WERI-Rb-1 (cell line): Measurements from ENCODE around the gene WDR31.
A peak's percentile ranks its signal among the peaks of the same experiment; 100 is the strongest.
"Not testable (repeated sequence)": the region's sequence is repeated elsewhere in the genome, so short reads cannot be mapped to it uniquely, and the experiment has no call there.

Source experiments
- DNase-seq: peaks from one replicate; pipeline ENCODE4 v3.0.0-alpha.2; 2020
- H3K27ac ChIP-seq: fragments of 250-450 bp; sonication (Bioruptor Pico); 2 replicates; pipeline ENCODE4 v1.5.1; 2020; ENCODE audit warnings: mild to moderate bottlenecking, moderate library complexity
- H3K27me3 ChIP-seq: fragments of 250-450 bp; sonication (Bioruptor Pico); 2 replicates; pipeline ENCODE4 v1.5.1; 2021; ENCODE audit warnings: mild to moderate bottlenecking, low read depth, moderate library complexity; ENCODE audit not compliant: insufficient read depth, severe bottlenecking
- H3K36me3 ChIP-seq: fragments of 250-450 bp; sonication (Bioruptor Pico); 2 replicates; pipeline ENCODE4 v1.5.1; 2020; ENCODE audit warnings: mild to moderate bottlenecking, moderate library complexity
- H3K4me3 ChIP-seq: 2 replicates; pipeline ENCODE4 v1.5.1; 2011; ENCODE audit warnings: low read depth, mild to moderate bottlenecking, control low read depth, low read length
- H3K9me3 ChIP-seq: fragments of 250-450 bp; sonication (Bioruptor Pico); 2 replicates; pipeline ENCODE4 v1.5.1; 2021; ENCODE audit warnings: mild to moderate bottlenecking, moderate library complexity; ENCODE audit not compliant: severe bottlenecking
- CTCF ChIP-seq: IDR thresholded peaks from 2 replicates; pipeline ENCODE4 v1.5.1; 2011; ENCODE audit warnings: low read depth, mild to moderate bottlenecking, control low read depth, inconsistent platforms, low read length

The WDR31 gene

GRCh38 chr9:113301548-113301947, 38.5 kb downstream of the WDR31 start:
- no peaks in the 10 kb centered on the region for H3K27me3 ChIP-seq
- H3K4me3 ChIP-seq: no peak overlapping the region
- TF ChIP-seq CTCF: no peak
- no peak overlapping the region for H3K27ac ChIP-seq
- no peak for DNase-seq
- H3K36me3 ChIP-seq: no peaks in the 10 kb centered on the region; the same call in 1 of the 2 replicates
- no peaks in the 10 kb centered on the region for H3K9me3 ChIP-seq

GRCh38 chr9:113299800-113300292, 40.2 kb downstream of the WDR31 start:
- peak overlapping the region; percentile 42 for H3K4me3 ChIP-seq
- DNase-seq: peak; percentile 76
- H3K9me3 ChIP-seq: no peaks in the 10 kb centered on the region
- no peaks in the 10 kb centered on the region for H3K27me3 ChIP-seq
- no peaks in the 10 kb centered on the region; the same call in 1 of the 2 replicates for H3K36me3 ChIP-seq
- TF ChIP-seq CTCF: no peak
- H3K27ac ChIP-seq: peak overlapping the region; percentile 95

GRCh38 chr9:113298924-113299770, 40.9 kb downstream of the WDR31 start:
- Histone ChIP-seq H3K27me3 (no peaks in the 10 kb centered on the region), H3K27ac (peak overlapping the region; percentile 95), H3K9me3 (no peaks in the 10 kb centered on the region), H3K36me3 (peaks cover under 1% of the 10 kb centered on the region), H3K4me3 (peak overlapping the region; percentile 42)
- peak; percentile 92 for DNase-seq
- TF ChIP-seq CTCF: no peak

GRCh38 chr9:113298311-113298710, 41.8 kb downstream of the WDR31 start:
- Histone ChIP-seq H3K4me3 (peak overlapping the region; percentile 36), H3K27ac (peak overlapping the region; percentile 95)
- no peak for TF ChIP-seq CTCF

GRCh38 chr9:113296796-113297558, 43.1 kb downstream of the WDR31 start:
- TF ChIP-seq CTCF: no peak
- Histone ChIP-seq H3K27ac (peak overlapping the region; percentile 95), H3K4me3 (peak overlapping the region; percentile 41), H3K36me3 (peaks cover 22% of the 10 kb centered on the region), H3K9me3 (no peaks in the 10 kb centered on the region), H3K27me3 (no peaks in the 10 kb centered on the region)
- DNase-seq: peak; percentile 81

More at GRCh38 chr9:113298311-113298710, 41.8 kb downstream of the WDR31 start:
- peak; percentile 96 for DNase-seq
- Histone ChIP-seq H3K27me3 (no peaks in the 10 kb centered on the region), H3K9me3 (no peaks in the 10 kb centered on the region), H3K36me3 (peaks cover 9% of the 10 kb centered on the region)

GRCh38 chr9:113296247-113296646, 43.8 kb downstream of the WDR31 start:
- not testable (repeated sequence) for H3K27me3 ChIP-seq

More at GRCh38 chr9:113296247-113296646, 43.8 kb downstream of the WDR31 start:
- H3K4me3 ChIP-seq: peak overlapping the region; percentile 41
- DNase-seq: peak; percentile 88
- H3K36me3 ChIP-seq: peaks cover 29% of the 10 kb centered on the region
- not testable (repeated sequence) for H3K9me3 ChIP-seq
- peak overlapping the region; percentile 95 for H3K27ac ChIP-seq
